HG02852 (cell line): ENCODE data around the gene TRIM13.
A peak's percentile ranks its signal among the peaks of the same experiment; 100 is the strongest.

ENCODE experiments used
- ATAC-seq: cut with Tn5 transposase; IDR thresholded peaks from one replicate; pipeline ENCODE4 v1.9.1; 2021; ENCODE audit warnings: mild to moderate bottlenecking, moderate library complexity; ENCODE audit not compliant: unreplicated experiment

Gene TRIM13

GRCh38 chr13:49996161-49996915 is 504 bp upstream of the TRIM13 start:
- peak; percentile 54 for ATAC-seq

GRCh38 chr13:49997955-49998354 is 1.1 kb downstream of the TRIM13 start:
- no peak for ATAC-seq

- ATAC-seq: no peak
Observed at GRCh38 chr13:49998714-49999624, 2.1 kb downstream of the TRIM13 start.

GRCh38 chr13:50001287-50001686 is 4.4 kb downstream of the TRIM13 start:
- ATAC-seq: no peak

- no peak for ATAC-seq
Observed at GRCh38 chr13:50006426-50007135, 9.7 kb downstream of the TRIM13 start.

- no peak for ATAC-seq
Observed at GRCh38 chr13:50011461-50011860, 14.6 kb downstream of the TRIM13 start.

GRCh38 chr13:50012396-50013169 is 15.7 kb downstream of the TRIM13 start:
- ATAC-seq: no peak

- no peak for ATAC-seq
Observed at GRCh38 chr13:50014386-50014785, 17.5 kb downstream of the TRIM13 start.

GRCh38 chr13:50015258-50015657 is 18.4 kb downstream of the TRIM13 start, which contains the start of gene KCNRG:
Gene KCNRG (plus strand): TSS chr13:50015444. CDS start chr13:50015494, 50 bp downstream.
- ATAC-seq: no peak

- ATAC-seq: no peak
Observed at GRCh38 chr13:50015750-50016149, 18.9 kb downstream of the TRIM13 start.

GRCh38 chr13:50016444-50016843 is 19.6 kb downstream of the TRIM13 start:
- no peak for ATAC-seq

- ATAC-seq: no peak
Observed at GRCh38 chr13:50017819-50018218, 21.0 kb downstream of the TRIM13 start.

- ATAC-seq: no peak
Observed at GRCh38 chr13:50025436-50025835, 28.6 kb downstream of the TRIM13 start.

- ATAC-seq: peak; percentile 99
Observed at GRCh38 chr13:50026788-50027473, 30.1 kb downstream of the TRIM13 start.

GRCh38 chr13:50030315-50030714 is 33.5 kb downstream of the TRIM13 start:
- no peak for ATAC-seq

GRCh38 chr13:50033725-50034124 is 36.9 kb downstream of the TRIM13 start:
- no peak for ATAC-seq

GRCh38 chr13:50037788-50038187 is 40.9 kb downstream of the TRIM13 start:
- ATAC-seq: no peak

GRCh38 chr13:50038266-50038665 is 41.4 kb downstream of the TRIM13 start:
- ATAC-seq: no peak

- ATAC-seq: no peak
Observed at GRCh38 chr13:50052478-50052877, 55.6 kb downstream of the TRIM13 start.

- no peak for ATAC-seq
Observed at GRCh38 chr13:50053844-50054243, 57.0 kb downstream of the TRIM13 start.
